ENCODE measurements around the gene ELP5.

Gene ELP5, protein sequence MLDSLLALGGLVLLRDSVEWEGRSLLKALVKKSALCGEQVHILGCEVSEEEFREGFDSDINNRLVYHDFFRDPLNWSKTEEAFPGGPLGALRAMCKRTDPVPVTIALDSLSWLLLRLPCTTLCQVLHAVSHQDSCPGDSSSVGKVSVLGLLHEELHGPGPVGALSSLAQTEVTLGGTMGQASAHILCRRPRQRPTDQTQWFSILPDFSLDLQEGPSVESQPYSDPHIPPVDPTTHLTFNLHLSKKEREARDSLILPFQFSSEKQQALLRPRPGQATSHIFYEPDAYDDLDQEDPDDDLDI

DNA sequence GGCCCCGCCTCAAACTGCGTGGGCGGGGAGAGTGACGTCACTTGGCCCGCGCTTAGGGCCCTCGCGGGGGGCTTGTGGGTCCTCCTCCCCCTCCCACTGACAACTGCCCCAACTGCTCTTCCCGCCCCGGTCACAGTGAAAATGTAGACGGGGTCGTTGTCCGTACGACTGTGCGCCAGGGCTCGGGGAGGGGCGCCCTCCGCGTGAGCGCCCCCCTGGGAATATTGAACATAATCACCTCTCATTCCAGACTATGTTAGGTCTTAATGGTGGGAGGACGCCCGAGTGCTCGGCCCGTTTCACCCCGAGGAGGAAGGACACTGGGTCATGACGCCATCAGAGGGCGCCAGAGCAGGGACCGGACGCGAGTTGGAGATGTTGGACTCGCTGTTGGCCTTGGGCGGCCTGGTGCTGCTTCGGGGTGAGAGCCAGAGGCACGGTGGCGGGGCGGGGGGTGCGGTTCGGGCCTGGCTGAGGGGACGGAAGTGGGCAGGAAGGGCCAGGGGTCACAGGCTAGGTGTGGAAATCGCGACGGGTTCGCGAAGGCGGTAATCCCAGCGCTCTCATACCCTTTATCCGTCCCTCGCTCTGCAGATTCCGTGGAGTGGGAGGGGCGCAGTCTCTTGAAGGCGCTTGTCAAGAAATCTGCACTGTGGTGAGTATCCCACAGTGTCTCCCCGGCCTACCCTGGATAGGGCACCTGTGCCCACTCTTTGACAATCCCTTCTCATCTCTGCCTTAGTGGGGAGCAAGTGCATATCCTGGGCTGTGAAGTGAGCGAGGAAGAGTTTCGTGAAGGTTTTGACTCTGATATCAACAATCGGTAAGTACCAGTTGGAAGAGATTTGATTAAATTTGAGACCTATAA is at the start of gene ELP5:
TSS of gene ELP5 (plus strand) at position 40 of the 868 bp plus-strand sequence. CDS start at position 376, 336 bp downstream.
- DNase-seq, result peak; percentile 84 to 95

DNA sequence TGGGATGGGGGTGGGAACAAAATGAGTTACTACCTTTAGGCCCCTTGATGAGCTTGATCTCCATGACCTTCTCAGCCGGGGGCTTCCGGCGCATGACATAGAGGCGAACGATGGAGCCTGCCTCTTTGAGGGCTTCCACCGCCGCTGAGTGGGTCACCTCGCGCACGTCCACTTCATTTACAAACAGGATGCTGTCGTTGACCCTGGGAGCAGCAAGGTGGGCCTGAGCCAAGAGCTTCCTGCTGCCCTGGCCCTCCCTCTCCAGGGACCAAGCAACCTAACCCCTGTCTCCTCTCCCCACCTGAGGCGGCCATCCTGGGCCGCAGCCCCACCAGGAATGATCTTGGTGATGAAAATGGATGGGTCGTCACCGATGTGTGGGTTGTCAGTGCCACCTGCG is 48.6 kb upstream of the ELP5 start:
- no peak for DNase-seq

DNA sequence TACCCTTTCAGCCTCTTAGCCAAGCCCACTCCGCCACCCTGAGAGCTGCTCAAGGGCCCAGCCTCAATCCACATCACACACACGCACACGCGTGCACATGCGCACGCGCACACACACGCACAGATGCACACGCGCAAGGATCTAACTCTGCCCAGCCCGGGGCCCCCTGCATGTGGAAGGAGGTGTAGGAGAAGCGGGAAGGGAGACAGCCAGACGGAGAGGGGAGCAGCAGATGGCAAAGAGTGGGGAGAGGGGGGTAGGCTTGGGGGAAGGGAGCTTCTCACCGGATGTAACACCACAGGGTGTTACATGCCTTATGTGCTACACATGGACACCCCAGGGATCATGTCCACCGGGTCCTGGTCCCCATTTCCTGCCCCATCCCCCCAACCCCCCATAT is 47.7 kb upstream of the ELP5 start:
- DNase-seq, result no peak

DNA sequence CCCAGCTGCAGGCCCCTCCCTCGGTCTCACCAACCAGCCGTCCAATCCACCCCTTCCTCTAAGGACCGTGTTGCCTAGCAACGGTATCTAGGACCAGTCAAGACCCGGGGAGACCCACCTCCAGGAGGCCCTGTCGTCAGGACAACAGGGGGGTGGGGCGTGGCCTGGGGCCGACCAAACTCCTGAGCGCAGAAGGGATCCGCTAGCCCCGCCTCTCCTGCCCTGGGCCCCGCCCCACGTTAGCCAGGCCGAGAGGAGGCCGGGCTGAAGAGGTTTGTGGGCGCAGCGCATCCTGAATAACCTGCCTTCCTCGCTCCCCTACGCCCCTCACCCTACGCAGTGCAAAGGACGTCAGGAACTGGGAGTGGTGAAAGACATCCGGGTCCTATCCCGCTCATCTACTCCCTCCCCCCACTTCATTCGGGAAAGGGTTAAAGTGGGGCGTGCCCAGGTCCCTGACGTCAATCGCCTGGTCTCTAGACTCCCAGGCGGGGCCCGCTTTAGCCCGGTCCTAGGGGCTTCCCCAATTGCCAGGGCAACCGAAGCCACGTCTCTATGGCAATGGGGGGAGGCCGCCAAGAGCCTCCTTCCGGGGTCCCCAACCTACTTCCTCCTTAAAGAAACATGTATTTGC is 47.1 kb upstream of the ELP5 start:
- DNase-seq, result no peak

DNA sequence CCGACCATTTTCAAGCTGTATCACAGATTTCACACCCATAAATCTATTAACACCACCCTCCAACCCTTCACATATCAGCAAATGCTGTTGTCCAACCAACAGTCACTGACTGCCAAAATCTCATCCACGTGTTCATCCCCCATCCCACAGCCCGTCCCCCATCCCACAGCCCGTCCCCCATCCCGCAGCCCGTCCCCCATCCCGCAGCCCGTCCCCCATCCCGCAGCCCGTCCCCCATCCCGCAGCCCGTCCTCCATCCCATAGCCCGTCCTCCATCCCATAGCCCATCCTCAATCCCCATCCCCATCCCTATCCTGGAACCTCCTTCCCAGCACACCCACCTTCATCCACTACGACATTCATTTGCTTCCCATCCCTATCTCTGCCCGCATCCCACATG is 46.5 kb upstream of the ELP5 start:
- DNase-seq, result no peak

DNA sequence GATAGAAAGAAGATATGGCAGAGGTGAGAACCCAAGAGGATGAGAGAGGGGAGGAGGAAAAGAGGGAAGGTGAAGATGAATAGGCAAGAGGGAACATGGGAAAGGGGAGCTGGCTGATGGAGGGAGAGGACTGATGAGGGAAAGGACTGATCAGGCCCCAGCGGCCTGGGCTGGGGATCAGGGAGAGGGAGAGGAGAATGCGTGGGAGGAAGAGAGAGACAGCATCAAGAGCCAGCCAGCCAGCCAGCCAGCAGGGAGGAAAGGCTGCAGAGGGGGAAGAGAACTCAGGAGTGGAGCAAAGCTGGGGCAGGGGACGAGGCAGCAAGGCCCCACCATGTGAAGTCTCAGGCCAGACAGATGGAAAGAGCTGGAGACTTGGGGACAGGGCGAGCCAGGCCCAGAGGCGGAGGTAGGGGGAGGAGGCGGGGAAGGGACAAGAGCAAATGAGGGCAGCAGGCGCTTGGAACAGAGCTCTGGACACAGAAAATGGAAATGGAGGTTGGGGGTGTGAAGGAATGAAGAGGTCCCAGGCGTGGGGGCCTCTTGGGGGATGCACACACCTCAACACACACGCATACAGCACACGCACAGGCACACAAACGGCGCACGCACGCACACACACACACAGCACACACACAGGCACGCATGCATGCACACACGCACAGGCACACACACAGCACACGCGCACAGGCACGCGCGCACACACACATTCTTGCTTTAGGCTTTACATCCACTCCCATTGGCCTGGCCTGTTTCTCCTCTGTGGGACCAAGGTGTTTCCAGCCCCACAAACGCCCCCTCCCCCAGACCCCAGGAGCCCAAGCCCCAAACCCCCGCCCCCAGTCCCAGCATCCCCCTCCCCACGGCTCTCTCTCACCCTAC is 44.7 kb upstream of the ELP5 start:
- DNase-seq, result no peak

DNA sequence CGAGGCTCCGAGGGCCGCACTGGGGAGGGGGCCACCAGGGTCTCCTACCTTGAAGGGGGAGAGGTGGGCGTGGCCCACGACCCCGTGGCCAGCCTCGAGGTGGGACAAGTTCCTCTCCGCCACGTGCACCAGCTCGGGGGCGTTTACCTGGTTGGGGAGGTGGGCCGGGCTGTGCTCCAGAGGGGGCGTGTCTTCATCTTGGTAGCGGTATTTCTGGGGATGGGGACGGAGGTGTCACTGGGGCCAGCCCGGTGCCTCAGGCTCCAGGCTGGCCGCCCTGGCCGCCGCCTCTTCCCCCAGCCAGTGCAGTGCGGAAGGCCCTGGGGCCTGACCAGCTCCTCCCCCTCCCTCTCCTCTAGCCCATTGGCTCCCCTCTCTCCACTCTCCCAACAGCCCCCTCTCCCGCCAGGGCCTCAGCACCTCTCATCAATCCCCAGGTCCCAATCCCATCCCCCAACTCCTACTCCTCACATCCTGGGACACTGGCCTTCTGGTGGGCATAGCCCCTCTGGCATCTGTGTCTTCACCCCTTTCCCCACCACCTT is 43.9 kb upstream of the ELP5 start:
- no peak for DNase-seq

DNA sequence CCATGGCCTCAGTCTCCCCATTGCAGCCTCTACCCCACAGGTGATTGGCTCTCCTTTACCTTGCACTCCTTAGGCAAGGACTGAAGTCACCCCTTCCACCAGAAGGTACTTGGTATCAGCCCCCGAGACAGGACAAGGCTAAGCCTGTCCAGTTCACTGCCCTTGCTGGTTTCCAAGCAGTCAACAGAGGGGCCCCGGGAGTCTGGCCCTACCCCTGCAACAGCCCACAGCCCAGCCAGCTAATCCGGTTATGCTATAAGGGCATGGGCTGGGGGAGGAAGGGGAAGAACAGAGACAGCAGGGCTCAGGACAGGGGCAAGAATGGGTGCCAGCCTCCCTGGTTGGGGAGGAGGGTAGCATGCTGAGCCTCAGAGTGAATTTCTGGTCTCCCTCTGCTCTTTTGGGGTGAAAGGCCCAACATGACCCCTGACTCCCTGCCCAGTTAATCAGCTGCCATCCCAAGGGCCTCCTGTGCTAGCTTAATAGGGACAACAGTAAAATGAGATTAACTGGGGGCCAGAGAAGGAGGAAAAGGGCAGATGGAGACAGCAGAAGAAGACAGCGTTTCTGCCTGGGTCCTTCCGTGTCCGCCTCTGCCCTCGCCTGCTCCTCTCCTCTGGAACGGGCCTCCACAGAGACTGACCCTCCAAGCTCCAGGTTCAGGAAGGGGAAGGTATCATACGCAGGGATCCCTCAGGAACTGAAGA is 43.1 kb upstream of the ELP5 start:
- no peak for DNase-seq

DNA sequence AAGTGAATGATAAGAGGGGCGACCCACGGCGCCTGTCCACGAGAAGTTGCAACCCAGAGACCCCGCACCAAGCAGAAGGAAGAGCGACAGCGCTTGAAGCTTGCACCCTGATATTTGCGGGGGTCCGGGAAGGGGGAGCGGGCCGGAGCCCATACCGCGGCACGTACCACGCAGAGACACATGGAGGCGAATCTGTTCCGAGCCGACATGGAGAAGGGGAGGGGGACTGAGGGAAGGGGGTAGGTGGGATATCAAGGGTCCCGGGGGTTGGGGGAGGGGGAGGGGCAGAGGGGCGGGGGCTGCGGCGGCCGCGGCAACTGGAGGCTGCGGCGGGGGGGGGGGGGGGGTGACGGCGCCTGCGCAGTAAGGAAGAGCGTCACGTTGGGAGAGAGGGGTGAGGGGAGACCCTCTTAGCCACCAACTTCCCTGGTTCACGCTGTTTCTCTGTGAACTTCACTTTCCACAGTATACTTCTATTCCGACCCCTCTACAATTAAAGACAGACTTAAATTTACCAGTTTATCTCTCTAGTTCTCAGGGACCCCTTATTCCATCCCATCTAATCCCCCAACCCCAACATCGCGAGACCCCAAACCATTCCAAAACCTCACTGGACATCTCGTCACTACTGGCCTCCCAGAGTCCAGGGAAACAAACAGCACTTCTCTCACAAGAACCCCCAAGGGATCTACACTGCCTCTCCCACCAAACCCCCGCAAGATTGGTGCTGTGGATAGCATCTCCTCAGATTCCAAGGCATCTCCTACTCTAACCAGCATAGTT is 40.3 kb upstream of the ELP5 start:
- no peak for DNase-seq

DNA sequence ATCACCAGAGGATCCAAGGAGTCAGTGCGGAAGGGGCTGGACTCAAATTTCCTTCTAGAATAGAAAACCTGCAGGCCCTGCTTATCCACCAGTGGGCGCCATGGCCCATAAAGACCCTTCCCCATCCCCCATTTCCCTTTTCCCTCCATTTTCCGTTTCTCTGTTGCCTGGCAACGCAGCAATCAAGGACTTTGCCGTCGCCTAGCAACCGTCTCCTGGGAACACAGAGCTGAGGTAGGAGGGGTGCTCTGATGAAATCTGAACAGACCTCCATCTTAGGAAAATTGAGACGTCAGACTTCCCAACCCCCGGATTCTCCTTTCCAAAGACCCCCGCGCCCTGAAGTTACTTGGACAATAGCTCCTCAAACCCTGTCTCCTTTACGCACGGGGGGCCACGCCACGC is 38.1 kb upstream of the ELP5 start:
- DNase-seq, result peak; percentile 75 to 90

DNA sequence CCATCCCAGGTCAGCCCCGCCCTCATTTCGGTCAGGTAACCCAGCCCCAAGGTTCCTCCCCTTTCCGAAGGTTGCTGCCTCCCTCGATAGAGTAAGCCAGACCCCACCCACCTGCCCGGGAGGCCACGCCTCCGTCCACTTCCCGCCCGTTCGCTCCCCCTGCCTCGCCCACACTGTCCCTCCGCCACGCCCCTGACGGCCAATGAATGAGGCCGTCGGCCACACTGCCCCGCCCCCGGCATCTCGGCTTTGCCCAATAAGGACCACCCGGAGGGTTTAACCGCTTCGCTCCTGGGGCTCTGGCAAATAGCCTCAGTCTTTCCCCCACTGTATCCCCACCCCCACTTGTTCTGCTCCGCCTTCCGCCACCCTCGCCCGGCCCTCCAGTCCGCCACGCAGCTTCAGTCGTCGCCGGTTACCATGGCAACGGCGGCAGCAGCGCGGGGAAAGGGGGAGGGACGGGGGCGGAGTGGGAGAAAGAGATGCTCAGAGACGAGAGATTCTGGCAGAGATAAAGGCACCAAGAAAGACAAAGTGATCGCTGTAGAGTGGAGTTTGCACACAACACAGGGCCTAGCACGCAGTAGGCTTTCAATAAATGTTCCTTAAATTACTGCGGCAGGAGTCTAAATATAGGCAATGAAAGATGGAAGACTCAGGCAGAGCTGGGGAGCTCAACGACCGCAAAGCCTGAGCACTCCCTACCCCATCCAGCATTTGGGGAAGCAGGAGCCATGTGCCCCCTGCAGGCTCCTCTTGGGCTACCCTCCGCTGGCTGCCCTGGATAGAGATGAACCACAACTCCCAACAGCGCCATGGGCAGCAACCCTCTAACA is 37.5 kb upstream of the ELP5 start:
- DNase-seq, result peak; percentile 87 to 95

DNA sequence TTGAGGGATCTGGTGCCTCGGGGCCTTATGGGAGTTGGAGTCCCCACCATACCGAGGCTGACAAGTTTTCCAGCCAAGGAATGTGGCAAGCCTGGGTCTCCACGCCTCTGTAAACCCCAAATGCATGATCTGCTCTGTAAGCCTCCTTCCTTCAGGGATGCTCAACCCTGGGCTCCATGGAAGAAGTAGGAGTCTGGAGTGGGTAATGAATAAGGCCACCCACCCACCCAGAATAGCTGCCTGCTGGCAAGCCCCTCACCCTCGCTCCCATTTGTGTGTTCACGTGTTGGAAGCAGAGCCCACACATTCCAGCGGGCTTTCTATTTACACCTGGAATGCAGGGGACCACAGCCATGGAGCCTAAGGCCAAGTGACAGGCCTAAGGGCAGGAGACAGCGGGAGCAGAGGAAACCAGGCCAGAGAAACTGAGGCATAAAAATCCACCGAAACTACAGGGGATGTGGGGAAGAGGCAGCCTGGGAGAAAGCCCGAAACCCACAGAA is 36.8 kb upstream of the ELP5 start:
- peak in 1 of 2 experiments; percentile 54 for DNase-seq

DNA sequence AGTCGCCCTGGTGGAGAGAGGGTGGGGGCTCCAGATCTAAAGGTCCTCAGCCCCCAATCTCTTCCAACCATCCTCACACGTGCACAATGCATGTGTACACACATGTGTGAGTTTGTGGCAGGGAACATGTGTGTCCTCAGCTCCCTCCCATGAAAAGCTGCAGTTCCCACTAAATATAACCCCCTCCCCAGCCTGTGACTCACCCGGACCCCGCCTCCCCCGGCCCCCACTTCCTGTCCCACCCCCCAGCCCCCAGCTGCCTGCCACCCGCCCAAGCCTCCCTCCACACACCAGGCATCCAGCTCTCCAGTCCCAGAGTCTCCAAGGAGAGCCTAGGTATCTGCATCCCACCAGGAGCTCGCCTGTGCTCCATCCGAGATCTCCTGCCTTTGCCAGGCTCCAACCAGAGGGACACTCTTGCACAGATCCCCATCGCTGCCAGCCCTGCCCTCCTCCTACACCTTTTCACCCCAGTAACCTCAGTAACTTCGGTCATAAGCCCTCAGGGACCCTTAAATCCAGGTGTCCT is 36.3 kb upstream of the ELP5 start:
- no peak for DNase-seq

DNA sequence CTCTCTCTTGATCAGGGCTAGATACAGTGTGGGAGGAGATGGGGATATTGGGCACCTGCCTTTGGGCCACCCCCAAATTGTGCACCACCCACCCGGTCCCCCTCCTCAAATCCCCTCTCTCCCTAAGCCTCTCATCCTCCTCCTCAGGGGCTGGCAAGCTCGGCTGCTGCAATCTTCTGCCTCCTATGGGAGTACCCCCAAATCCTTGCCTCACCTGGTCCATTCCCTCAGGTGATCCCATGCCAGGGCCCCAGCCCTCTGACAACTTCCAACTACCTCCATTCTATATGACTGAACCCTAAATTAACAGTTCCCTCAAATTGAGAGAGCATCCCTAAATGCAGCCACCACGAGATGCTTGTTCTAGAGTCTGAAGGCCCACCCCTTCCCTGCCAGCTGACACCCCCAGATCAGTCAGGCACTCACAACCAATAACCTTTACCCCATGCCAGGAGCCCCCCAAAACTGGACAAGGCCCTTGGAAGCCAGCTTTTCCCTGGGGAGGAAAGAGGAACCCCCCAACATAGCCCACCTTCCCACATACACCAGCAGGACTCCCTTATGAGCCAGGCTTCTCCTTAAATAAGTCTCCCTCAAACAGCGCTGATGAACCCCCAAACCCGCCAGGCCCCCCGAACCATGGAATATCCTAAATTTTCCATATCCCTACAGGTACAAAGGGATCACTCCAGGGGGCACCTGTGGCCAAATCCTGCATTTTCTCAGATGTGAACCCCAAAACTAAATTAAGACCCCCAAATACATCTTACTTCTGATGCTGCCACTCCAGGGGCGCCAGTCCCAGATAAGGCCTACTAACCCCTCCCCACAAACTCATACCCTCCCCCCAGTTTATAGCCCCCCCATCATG is 35.5 kb upstream of the ELP5 start:
- no peak for DNase-seq

DNA sequence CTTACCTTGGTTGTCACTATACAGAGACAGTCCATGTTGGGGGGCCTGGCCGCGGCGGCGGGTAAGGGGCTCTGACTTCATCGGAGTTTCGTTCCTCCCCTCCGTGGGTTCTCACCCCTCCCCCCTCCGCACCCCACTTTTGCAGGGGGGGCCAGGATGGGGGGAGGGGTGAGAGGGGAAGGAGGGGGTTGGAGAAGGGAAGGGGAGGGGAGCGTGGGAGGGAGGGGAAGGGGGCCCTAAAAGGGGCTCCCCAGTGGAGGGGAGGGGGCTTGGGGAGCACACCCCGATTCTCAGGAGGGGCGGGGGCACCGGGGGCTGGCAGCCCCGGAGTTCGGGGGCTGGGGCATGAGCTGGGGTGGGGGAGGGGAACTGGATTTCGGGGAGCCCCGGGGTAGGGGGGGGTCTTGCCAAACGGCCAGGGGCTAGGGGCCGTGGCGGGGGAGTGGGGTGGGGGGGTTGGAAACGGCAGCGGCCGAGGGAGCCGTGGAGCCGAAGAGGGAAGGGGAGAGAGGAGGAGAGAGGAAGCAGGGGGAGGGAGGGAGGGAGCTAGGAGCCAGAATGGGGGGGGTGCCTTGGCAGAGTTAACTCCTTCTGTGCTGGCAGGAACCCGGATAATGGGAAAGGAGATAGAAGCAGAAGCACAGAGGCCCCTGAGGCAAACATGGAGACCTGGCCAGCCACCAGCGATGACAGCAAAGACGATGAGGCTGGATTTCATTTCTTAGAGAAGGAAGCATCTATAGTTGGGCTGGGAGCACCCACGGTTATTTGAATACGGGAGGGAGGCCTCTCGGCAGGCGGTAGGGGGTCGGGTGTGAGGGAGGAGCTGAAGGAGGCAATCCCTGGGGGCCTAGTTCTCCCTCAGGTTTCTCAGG is 34.7 kb upstream of the ELP5 start:
- DNase-seq, result peak; percentile 31 to 55

DNA sequence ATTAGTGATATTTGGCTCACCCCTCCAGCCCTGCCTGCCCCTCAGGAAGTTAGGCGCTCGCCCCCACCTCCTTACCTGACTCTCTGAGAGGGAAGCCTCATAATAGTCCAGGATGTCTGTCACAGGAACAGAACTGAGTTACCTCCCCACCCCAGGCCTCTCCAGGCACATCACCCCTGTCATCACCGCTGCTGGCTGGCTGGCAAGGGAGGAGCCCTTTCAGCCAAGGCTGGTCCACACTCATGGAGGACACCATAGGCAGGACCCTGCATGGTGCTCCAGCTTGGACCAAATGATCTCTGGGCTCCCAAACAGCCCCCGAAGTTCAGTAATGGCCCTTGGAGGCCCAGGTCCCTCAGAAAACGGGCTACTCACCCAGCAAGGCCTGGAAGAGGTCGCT is 33.8 kb upstream of the ELP5 start:
- DNase-seq, result no peak

DNA sequence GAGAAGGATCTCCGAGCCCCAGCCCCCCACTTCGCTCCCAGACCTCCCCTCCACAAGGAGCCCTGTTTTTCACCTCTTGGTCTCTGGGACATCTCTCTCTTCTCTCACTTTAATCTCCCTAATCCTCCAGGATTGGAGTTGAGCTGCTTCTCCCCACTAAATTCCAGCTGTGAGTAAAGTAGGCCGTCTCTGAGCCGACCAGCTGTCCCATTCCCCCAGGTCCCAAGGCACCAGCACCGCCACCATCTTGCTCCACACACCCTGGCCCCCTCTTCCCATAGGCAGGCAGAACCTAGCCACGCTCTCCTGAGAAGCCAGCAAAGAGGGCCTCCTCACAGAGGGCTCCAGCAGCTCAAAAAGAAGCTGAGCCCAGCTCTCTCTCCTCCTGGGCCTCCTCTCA is 33.3 kb upstream of the ELP5 start:
- no peak for DNase-seq
